Left renal cortex interstitium (tissue), 4 donors: ENCODE measurements around the gene ADRM1. TPM values are rescaled to one million over a fixed set of nuclear protein-coding genes. Genes with fewer than 3 reads are reported as not detected.

Source experiments
- DNase-seq, 4 donors: peaks; one replicate each; pipeline ENCODE4 v3.0.0-alpha.2; 2013; ENCODE audit warnings: low read depth in 4 of 4, low spot score in 2 of 4, missing footprints in 1 of 4
- polyA plus RNA-seq, 4 donors: library from polyadenylated mRNA; unstranded; fragments of 120-200 nt; gene quantifications; one replicate each; pipeline ENCODE4 v1.2.1, GENCODE V29; 2013; ENCODE audit not compliant: insufficient read length in 4 of 4

ADRM1 gene
- polyA plus RNA-seq, 4 donors = 44.0 to 74.9 (median 62.5) TPM

- DNase-seq = no peak
These were observed 32.7 kb downstream of the ADRM1 start for GRCh38 chr20:62335532-62335931.

GRCh38 chr20:62336329-62336728 is 33.5 kb downstream of the ADRM1 start:
- DNase-seq = no peak

- no peak for DNase-seq
These were observed 34.2 kb downstream of the ADRM1 start for GRCh38 chr20:62336775-62337557.

GRCh38 chr20:62337558-62338293 is 34.9 kb downstream of the ADRM1 start:
- DNase-seq = no peak

GRCh38 chr20:62338294-62338620 is 35.5 kb downstream of the ADRM1 start:
- no peak for DNase-seq

GRCh38 chr20:62339647-62340062 is 36.9 kb downstream of the ADRM1 start:
- DNase-seq = no peak

GRCh38 chr20:62342910-62343309 is 40.1 kb downstream of the ADRM1 start:
- DNase-seq = no peak

- no peak for DNase-seq
These were observed 41.3 kb downstream of the ADRM1 start for GRCh38 chr20:62344092-62344491.

GRCh38 chr20:62344782-62345181 is 42.0 kb downstream of the ADRM1 start:
- DNase-seq = no peak

GRCh38 chr20:62345681-62346370 is 43.0 kb downstream of the ADRM1 start:
- DNase-seq = no peak

GRCh38 chr20:62346398-62347150 is 43.8 kb downstream of the ADRM1 start:
- no peak for DNase-seq

- no peak for DNase-seq
These were observed 44.3 kb downstream of the ADRM1 start for GRCh38 chr20:62347151-62347404.

- DNase-seq = no peak
These were observed 44.6 kb downstream of the ADRM1 start for GRCh38 chr20:62347445-62347844.

GRCh38 chr20:62348604-62349003 is 45.8 kb downstream of the ADRM1 start:
- DNase-seq = no peak

GRCh38 chr20:62349556-62350097 is 46.8 kb downstream of the ADRM1 start:
- no peak for DNase-seq

- DNase-seq = no peak
These were observed 47.4 kb downstream of the ADRM1 start for GRCh38 chr20:62350098-62350628.

- DNase-seq = no peak
These were observed 48.0 kb downstream of the ADRM1 start for GRCh38 chr20:62350629-62351422.

GRCh38 chr20:62351469-62352401 is 48.9 kb downstream of the ADRM1 start:
- no peak for DNase-seq
